ENCODE results near the gene ICAM3. TPM values are rescaled to one million over a fixed set of nuclear protein-coding genes. Genes with fewer than 3 reads are reported as not detected.
A peak's percentile ranks its signal among the peaks of the same experiment; 100 is the strongest.

Gene ICAM3
- total RNA-seq, 2 experiments from 2014 or later = 63.7 to 76.4 TPM

DNA sequence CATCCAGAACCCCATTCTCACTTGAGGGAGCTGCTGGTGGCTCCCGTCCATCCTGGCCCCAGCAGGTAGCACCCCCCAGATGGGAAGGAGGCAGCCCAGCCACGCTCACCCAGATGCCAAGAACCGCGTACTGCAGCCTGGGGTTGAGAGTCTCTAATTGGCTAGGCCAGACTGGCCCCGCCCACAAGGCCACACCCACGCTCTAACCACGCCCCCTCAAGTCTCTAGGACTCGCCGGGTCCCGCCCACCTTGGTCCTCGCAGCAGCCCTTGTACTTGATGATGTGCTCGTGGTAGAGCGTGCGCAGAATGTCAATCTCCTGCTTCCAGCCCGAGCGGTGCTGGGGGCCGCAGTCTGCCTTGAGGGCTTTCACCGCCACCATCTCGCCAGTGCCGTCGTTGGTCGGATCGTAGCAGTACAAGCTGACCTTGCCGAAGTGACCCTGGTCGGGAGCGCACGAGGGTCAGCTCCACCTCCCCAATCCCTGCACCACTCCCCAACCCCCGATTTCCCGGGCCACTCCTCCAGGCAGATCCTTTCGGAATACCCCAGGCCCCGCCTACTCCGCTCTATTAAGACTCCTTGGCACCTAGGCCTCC, 14.5 kb upstream of the ICAM3 start:
- Histone ChIP-seq H3K36me3 (ENCODE audit: insufficient read depth, low read length) (peaks cover 71% of the 10 kb centered on the region), H3K4me2 (ENCODE audit: low read length) (no peak overlapping the region), H3K4me1 (ENCODE audit: insufficient read depth, low read length, poor library complexity, severe bottlenecking) (no peaks in the 10 kb centered on the region), H3K4me3 (ENCODE audit: low read depth, low read length, poor library complexity, severe bottlenecking) (no peak overlapping the region), H2AFZ (ENCODE audit: low read length) (no peak overlapping the region), H3K9me2 (ENCODE audit: insufficient read depth, low read length) (no peaks in the 10 kb centered on the region), H3K9me3 (ENCODE audit: low read length) (no peaks in the 10 kb centered on the region), H3K79me2 (ENCODE audit: insufficient read depth, low read depth, low read length) (no peaks in the 10 kb centered on the region), H4K20me1 (ENCODE audit: insufficient read depth, low read length) (no peaks in the 10 kb centered on the region), H3K27ac (ENCODE audit: low read depth, low read length, poor library complexity, severe bottlenecking) (no peak overlapping the region)
- ChIA-PET POLR2A (no interaction called here), CTCF (ENCODE audit: unreplicated experiment) (no interaction called here)
- no TSS peak for BruUV-seq (replicated peaks)
- TF ChIP-seq EZH2phosphoT487 (IDR thresholded peaks at IDR 0.05; ENCODE audit: borderline replicate concordance, low read depth, low read length) = no peak
- TF ChIP-seq, protein P1, sequence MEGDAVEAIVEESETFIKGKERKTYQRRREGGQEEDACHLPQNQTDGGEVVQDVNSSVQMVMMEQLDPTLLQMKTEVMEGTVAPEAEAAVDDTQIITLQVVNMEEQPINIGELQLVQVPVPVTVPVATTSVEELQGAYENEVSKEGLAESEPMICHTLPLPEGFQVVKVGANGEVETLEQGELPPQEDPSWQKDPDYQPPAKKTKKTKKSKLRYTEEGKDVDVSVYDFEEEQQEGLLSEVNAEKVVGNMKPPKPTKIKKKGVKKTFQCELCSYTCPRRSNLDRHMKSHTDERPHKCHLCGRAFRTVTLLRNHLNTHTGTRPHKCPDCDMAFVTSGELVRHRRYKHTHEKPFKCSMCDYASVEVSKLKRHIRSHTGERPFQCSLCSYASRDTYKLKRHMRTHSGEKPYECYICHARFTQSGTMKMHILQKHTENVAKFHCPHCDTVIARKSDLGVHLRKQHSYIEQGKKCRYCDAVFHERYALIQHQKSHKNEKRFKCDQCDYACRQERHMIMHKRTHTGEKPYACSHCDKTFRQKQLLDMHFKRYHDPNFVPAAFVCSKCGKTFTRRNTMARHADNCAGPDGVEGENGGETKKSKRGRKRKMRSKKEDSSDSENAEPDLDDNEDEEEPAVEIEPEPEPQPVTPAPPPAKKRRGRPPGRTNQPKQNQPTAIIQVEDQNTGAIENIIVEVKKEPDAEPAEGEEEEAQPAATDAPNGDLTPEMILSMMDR (conservative IDR thresholded peaks at IDR 0.05; ENCODE audit: low read length) = no peak
- intact Hi-C loops (cut with micrococcal nuclease; ENCODE audit: unreplicated experiment) = loop anchor here (2.0 kb wide), 1 partner anchor 35 kb away; no protein-coding TSS in a partner anchor
- DNase-seq (ENCODE audit: low spot score) = peak; percentile 78

DNA sequence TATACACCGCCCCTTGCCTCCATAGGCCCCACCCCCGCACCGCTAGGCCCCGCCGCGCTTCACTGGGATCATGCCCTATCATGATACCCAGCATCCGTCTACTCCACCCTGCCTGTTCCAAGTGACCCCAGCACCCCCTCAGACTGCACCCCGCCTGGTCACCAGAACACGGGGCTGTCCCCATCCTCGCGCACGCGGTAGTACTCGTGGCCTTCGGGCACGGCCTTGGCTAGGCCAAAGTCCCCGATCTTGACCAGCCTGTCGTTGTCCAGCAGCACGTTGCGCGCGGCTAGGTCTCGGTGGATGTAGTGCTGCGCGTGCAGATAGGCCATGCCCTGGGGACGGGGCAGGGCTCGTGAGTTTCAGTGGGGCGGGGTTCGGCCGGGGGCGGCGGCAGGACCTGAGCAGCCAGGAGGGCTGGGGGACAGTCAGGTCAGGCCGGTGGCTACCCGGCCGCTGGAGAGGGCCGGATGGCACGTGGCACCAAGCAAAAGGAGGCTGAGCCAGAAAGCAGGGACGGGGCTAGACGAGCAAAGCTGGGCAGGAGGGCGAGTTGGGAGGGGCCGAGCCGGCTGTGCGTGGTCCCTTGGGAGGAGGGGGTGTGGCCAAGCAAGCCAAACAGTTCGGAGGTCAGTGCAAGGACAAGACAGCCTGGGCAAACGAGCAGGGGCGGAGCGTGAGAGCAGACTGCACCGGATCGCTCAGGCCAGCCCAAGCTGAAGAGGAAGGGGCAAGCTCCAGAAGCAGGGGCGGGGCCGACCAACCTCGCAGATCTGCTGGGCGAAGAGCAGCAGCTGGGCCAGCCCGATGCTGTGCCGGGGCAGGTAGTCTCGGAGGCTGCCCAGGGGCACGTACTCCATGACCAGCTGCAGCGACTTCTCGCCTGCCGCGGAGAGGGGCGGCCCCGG, 13.6 kb upstream of the ICAM3 start:
- no peaks in the 10 kb centered on the region for H3K79me2 ChIP-seq (ENCODE audit: insufficient read depth, low read depth, low read length)
- no peaks in the 10 kb centered on the region for H3K9me3 ChIP-seq (ENCODE audit: low read length)
- no peak overlapping the region for H3K4me3 ChIP-seq (ENCODE audit: low read depth, low read length, poor library complexity, severe bottlenecking)
- no peak for DNase-seq (ENCODE audit: low spot score)
- H3K4me1 ChIP-seq (ENCODE audit: insufficient read depth, low read length, poor library complexity, severe bottlenecking) = no peaks in the 10 kb centered on the region
- peaks cover 64% of the 10 kb centered on the region for H3K36me3 ChIP-seq (ENCODE audit: insufficient read depth, low read length)
- TF ChIP-seq EZH2phosphoT487 (IDR thresholded peaks at IDR 0.05; ENCODE audit: borderline replicate concordance, low read depth, low read length) = no peak
- TF ChIP-seq, protein P1 (conservative IDR thresholded peaks at IDR 0.05; ENCODE audit: low read length) = no peak
- H2AFZ ChIP-seq (ENCODE audit: low read length) = no peak overlapping the region
- H3K4me2 ChIP-seq (ENCODE audit: low read length) = no peak overlapping the region
- POLR2A ChIA-PET = no interaction called here
- CTCF ChIA-PET (ENCODE audit: unreplicated experiment) = no interaction called here
- no peaks in the 10 kb centered on the region for H3K9me2 ChIP-seq (ENCODE audit: insufficient read depth, low read length)
- no TSS peak for BruUV-seq (replicated peaks)
- H3K27ac ChIP-seq (ENCODE audit: low read depth, low read length, poor library complexity, severe bottlenecking) = no peak overlapping the region
- H4K20me1 ChIP-seq (ENCODE audit: insufficient read depth, low read length) = no peaks in the 10 kb centered on the region
- intact Hi-C loops (cut with micrococcal nuclease; ENCODE audit: unreplicated experiment) = loop anchor here (2.0 kb wide), 1 partner anchor 34 kb away; no protein-coding TSS in a partner anchor

DNA sequence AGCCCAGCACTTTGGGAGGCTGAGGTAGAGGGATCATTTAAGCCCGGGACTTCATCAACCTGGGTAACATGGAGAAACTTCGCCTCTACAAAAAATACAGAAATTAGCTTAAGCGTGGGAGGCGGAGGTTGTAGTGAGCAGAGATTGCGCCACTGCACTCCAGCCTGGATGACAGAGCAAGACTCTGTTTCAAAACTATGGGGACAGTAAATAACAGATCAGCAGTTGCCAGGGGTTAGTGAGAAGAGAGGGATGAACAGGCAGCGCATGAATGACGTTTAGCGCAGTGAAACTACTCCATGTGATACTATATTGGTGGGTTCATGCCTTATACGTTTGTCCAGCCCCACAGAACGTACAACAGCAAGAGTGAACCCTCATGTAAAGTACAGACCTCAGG, 7.1 kb upstream of the ICAM3 start:
- H3K4me3 ChIP-seq (ENCODE audit: low read depth, low read length, poor library complexity, severe bottlenecking) = no peak overlapping the region
- H3K79me2 ChIP-seq (ENCODE audit: insufficient read depth, low read depth, low read length) = no peaks in the 10 kb centered on the region
- H3K4me1 ChIP-seq (ENCODE audit: insufficient read depth, low read length, poor library complexity, severe bottlenecking) = peaks cover 2% of the 10 kb centered on the region
- TF ChIP-seq EZH2phosphoT487 (IDR thresholded peaks at IDR 0.05; ENCODE audit: borderline replicate concordance, low read depth, low read length) = no peak
- TF ChIP-seq, protein P1 (conservative IDR thresholded peaks at IDR 0.05; ENCODE audit: low read length) = no peak
- intact Hi-C loops (cut with micrococcal nuclease; ENCODE audit: unreplicated experiment) = no loop called here
- H3K9me3 ChIP-seq (ENCODE audit: low read length) = no peaks in the 10 kb centered on the region
- POLR2A ChIA-PET = no interaction called here
- H3K27ac ChIP-seq (ENCODE audit: low read depth, low read length, poor library complexity, severe bottlenecking) = no peak overlapping the region
- peaks cover 17% of the 10 kb centered on the region for H3K36me3 ChIP-seq (ENCODE audit: insufficient read depth, low read length)
- H3K9me2 ChIP-seq (ENCODE audit: insufficient read depth, low read length) = no peaks in the 10 kb centered on the region
- BruUV-seq (replicated peaks) = no TSS peak
- no peaks in the 10 kb centered on the region for H4K20me1 ChIP-seq (ENCODE audit: insufficient read depth, low read length)
- H3K4me2 ChIP-seq (ENCODE audit: low read length) = no peak overlapping the region
- no peak for DNase-seq (ENCODE audit: low spot score)
- CTCF ChIA-PET (ENCODE audit: unreplicated experiment) = no interaction called here
- no peak overlapping the region for H2AFZ ChIP-seq (ENCODE audit: low read length)

Measured in OCI-LY7 (cell line).